Kidney capillary endothelial cell (primary cell): ENCODE results near the gene CLCF1.

Experiments
- DNase-seq: peaks from one replicate; pipeline ENCODE4 v3.0.0-alpha.2; 2018; ENCODE audit warnings: low spot score

Gene CLCF1

DNA sequence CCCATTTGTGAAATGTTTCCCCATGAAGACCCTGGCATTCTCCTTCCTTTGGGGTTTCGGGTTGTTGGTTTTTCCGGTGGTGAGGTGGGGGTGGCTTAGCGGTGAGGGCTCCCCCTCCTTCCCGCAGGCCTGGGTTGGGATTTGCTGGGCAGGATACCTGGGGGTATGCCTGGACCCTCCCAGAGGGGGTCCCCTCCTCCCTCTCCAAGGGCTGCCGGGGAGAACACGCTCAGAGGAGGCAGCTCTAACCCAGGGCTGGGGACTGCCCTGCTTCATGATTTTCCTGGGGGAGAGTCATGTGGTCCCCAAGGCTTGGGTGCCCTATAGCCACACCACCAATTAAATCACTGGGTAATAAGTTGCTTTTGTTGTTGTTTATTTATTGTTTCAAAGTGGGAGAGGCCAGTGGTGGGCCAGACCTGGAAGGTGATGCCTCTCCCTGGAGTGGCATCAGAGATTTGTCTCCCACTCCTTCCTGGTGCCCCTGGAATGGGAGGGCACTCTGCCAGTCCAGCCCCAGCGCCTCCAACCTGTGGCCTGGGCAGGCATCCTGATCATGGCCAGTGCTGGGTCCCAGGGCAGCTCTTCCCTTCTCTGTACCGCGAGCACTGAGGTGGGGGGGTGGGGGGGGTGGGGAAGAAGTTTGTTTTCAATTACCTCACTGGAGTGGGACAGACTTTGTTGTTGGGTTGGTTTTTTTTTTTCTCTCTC lies 1.3 kb upstream of the CLCF1 start:
- DNase-seq, result no peak

DNA sequence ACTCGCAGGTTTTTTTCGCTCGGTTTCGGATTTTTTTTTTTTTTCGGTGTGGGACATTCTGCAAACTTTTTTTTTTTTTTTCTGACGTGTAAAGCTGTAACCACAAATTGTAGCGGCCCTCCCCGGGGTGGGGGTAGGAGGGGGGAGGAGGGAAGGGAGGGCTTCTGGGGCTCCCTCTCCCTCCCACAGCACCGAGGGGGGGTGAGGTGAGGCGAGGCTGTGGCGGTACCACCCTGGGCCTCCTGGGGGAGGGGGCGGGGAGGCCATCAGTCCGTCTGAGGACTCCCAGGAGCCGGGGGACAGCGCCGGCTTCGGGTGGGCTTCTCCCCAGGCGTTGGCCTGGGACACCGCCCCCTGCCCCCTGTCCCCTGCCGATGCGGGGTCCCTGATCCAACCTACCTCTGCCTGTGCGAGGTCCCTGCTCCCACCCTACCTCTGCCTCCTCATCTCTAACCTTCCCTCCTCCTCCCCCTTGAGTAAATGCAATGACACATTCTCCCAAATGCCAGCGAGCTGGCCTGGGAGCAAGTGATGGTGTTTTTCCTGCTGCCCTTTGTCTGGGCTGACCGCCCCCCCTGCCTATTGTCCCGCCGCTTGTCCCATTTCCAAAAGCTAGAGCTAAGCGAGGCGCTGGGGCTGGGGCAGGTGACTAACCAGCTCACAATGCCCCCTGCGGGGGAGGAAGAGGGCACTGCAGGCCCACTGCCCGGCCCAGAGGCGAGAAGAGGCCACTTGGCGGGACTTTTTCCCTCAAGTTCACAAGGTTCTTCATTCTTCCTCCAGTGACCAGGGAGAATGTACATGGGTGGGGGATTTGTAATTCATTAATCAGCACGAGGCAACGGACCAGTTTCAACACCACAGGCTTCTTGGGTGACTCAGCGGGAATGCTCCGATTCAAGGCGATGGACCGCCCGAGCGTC lies 511 bp upstream of the CLCF1 start:
- peak; percentile 85 for DNase-seq

DNA sequence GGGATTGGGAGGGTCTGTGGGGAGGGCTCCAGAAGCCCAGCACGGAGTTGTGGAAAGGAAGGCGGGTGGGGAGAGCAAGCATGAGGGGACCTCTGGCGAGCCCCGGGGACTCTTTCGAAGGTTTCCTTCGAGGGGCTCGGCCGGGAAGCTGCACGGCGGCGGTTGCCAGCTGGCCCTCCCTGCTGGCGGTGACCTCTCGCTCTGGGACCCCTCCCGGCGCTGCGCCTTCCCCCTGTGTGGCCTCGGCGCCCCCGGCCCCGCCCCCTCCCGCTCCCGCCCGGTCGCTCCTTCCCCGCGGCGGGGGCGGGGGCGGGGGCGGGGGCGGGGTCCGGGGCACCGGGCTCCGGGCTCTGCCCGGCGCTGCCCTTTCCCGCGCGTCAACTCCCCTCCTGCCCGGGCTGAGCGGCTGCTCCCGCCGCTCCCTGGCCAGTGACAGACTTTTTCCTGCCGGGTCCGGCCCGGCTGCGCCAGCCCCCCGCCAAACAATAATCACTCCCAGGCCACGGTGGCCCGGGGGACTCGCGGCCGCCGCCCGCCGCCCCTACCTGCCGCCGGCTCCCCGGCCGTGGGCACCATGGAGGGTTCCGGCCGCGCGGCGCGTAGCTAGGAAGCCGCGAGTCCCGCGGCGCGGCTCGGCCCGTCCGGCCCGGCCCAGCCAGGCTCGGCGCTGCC lies 941 bp downstream of the CLCF1 start:
- DNase-seq, result no peak

DNA sequence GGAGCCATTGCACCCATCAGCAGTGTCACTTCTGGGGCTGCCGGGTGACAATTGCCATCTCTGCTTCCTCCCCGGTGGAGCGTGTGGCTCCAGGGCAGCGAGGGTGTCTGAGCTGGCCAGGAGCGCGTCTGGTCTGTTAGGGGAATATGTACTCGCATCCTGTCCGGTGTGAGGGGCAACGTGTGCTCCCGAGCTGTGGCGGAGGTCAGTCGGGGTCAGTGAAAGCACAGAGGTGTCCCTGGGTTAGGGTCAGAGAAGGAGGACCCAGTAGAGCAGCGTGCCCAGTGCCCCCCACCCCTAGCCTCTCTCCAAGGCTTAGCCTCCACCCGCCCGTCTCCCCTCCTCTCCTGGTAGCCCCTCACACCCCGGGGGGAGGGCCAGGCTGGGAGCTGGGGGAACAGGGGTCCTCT lies 1.5 kb downstream of the CLCF1 start:
- no peak for DNase-seq

DNA sequence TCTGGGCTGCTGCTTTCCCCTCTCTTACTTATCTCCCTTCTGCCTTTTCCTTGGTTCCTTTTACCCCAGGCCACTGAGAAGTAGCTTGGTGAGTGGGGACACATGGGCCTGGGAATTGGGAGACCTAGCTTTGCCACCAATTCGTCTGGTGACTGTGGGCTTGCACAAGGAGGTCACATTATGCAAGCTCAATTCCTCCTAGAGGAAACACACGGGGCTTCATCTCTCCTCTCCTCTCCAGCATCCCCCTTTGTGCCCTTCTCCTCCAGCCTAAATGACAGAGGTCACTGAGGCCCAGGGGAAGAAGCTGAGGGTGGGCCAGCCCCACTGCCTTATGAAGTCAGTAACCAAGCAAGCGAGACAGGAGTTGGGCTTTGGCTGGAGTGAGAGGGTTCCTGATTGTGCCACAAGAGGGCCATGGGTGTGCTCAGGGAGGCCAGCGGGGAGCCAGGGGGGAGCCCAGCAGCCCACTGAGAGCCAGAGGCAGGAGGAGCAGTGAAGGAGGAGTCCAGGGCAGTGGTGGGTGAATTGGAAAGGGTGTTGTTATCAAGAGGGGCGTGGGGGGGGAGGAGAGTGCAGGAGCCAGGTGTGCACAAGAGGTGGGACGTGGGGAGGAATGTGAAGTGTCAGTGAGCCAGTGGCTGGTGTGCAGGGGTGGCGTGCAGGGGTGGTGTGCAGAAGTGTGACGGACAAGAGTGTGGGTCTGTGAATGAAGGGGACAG lies 2.0 kb downstream of the CLCF1 start:
- no peak for DNase-seq

DNA sequence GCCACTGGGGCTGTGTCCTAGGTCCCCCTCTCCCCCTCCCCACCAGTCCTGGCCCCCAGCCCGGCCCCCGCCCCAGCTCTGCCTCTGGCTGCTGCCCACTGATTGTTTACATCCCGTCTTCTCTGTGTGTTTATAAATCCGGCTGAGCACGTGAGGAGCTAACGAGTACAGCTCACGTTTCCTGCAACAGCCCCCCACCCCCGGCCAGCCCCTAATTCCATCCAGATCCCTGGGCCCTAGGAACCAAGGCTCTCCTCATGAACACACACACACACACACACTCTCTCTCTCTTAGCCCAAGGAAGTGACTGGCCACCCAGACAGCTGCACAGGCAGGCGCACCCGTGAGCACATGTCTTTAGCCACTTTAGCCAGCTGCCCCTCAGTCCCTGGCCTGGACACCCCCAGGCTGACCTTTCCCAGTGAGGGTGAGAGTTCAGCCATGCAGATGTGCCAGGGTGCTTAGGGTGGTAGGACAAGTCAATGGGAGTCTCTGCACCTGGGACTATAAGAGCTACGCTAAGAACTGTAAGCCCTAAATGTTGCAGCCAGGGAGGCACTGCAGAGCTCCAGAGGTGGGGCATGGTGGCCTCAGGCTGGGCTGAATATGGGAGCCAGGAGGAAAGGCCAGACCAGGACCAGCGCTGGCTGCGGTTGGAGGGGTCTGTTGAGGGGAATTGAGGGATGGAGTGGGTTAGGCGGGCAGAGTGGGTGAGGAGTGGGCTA lies 2.9 kb downstream of the CLCF1 start:
- DNase-seq, result no peak

DNA sequence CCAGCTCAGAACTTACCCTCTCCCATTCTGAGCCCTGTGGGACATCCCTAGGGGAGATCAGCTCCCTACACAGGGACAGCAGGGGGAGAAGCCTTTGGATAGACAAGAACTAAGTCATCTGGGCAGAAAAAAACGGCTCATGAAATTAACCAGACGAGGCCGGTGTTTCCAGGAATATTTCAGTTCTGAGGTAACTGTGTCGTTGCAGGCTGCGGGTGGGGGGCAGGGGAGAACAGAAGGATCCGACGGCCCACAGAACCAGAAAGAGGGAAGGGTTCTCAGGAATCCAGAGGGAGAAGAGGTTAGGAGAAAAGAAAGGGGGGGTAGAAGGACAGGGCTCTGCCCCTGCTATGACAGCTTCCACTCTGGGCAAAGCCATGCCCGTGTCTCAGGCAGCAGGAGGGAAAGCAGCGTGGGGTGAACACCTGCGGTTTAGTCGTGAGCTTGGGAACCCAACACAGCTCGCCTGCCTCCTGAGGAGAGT lies 3.6 kb downstream of the CLCF1 start:
- DNase-seq, result no peak

DNA sequence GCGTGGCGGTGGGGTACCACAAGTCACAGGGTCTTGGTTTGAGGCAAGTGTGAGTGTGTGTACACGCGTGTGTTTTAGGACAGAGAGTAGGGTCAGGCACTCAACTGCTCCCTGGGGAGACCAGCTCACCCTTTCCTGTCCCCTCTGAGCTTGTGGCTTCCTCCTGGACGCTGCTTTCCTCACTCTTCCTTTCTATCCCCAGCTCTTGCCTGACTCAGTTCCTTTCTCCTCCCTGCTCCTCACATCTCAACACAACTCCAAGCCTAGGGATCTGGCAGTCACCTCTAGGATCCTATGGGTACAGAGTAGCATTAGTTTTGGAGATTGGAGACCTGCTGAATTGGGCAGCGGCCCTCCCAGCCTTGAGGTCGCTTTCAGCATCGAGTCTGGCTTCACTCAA lies 4.1 kb downstream of the CLCF1 start:
- DNase-seq, result no peak

DNA sequence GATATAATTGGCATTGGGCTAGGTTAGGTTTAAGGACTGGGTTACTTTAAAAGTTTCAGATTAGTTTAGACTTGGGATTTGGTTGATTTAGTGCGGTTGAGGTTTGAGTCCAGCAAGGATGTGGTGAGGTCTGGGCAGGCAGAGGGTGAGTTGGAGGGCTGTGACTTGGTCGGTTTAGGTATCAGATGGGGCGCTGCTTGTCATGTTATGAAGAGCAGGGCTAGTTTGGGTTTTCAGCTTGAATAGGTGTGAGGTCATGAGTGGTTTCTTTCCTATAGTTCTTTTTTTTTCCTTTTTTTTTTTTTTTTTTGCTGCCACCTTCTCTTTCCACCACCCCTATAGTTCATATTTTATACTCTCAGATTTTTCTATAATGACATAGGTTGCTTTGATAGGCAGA lies 4.8 kb downstream of the CLCF1 start:
- no peak for DNase-seq

DNA sequence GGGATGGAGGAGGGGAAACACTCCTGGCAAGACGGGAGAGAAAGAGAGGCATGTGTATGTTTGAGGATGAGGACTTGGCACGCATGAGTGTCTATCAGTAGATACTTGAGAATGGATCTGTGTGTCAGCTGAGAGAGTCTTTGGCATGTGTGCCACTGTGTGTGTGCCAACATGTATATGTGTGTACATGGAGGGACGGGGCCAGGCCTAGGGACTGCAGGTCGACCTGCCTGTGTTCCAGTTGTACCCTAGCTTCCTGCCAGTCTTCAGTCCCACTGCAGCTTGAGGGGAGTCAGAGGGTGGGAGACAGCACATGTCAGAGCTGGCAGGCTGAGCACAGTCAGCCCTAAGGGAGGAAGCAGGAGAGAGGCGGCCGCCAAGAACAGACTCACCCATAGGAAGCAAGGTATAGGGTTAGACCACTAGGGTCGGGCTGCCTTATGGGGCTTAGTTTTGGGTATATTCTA lies 5.6 kb downstream of the CLCF1 start:
- no peak for DNase-seq

DNA sequence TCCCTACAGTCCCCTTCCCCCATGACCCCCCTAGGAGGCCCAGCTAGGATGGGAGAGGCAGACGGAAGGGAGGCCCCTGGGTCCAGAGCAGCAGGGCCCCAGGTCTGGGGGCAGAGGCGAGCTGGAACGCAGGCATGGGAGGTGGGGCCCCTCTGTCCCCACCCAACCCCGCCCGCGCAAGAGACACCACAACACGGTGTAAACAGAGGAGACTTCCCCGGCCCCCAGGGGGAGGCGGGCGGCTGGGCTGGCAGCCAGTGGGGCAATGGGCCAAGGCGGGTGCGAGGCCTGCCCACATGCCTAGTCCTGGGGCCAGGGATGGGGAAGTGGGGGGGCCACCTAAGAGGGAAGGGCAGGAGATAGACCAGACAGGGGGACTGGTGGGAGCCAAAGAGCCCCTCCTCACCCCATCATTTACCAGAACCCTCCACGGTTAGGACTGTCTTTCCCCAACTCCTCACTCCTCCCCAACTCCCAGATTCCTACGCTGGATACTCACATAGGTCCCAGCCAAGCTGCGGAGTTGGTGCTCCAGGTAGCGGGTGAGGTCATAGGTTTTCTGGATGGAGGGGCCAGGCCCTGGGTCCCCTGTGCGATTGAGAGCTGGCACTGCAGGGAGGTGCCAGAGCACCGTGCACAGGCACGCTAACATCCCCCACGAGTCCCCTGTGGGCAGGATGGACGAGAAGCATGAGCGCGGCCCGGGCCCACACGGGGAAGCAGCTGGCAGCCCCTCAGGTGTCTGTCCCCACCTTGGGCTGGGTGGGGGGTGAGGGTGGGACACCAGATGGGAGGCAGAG lies 6.2 kb downstream of the CLCF1 start:
- no peak for DNase-seq

DNA sequence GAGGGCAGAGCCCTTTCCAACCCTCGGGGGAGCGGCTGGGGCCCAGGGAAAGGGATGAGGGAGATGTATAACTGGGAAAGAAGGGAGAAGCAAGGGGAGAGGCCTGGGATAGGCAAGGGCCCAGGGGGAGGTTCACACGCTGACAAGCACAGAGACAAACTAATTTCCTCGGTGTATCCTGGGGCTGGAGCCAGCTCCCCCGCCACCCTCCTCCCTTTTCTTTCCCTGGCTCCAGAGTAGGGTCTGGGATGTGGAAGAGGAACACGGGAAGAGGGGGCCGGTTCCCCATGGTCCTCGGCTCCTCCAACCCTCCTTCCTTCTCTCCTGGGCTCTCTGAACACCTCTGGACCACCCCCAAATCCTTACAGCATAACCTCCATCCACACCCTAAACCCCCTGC lies 6.9 kb downstream of the CLCF1 start:
- DNase-seq, result no peak

DNA sequence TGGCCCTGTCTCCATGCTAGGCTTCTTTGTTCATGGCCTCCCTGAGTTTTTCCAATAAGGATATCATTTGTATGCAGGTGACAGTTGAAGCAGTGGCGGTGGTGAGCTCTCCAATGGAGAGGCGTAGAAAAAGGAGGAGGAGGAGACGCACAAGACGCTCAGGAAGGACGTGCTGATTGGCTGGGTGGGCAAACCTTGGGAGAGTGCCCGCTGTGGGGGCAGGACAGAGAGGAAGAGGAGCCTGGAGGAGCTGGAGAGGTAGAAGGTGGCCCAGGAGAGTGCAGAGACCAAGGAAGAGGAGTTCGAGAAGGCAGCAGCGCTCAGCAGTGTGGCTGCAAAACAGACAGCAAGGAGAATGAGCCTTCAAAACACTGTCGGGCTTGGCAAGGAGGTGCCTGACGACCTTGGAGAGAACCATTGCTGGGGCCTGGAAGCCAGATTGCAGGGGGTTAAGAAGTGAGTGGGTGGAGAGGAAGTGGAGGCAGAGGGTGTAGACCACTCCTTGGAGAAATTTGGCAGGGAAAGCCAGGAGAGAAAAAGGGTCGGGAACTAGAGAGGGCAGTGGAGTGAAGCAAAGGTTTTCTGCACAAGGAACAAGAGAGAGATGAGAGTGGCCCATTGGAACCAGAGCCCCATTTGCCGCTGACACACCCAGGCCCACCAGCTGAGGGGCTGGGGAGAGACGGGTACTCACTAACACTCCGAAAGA lies 7.5 kb downstream of the CLCF1 start:
- no peak for DNase-seq

DNA sequence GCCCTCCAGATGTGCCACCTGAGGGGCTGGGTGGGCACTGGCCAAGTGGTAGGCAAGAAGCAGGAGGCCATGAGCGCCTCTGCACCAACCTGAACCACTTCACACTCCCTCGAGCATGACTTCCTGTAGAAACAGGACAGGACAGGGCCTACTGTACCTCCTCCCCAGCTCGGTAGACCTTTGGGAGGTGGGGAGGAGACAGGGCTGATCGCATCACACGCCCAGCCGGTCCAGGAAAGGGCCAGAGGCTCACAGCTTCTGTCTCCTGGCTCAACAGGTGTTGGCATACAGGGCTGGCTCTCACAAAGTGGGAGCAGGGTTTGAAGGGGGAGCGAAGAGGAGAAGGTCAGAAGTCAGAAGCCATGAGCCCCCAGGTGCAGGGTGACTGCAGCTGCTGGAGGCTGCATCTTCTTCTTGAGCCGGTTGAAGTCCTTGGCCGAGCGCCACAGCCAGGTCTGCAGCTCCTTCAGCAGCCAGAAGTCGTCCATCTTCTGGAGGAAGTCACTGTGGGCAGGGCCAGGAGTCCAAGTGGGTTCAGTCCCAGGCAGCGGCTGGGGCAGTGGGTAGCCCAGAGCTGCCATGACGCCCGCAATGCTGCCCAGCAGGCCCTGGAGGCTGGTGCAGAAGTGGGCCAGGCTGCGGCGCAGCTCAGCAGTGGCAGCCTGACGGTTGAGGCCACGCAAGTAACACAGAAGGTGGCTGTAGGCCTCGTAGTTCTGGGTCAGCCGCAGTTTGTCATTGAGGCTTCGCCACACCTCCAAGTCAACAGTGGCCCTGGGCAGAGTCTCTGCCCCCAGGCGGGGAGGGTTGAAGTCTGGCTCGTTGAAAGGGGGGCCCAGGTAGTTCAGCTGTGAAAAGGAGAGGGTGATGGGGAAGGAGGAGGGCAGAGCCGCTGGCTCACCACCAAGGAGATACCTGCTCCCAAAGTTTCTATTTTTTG lies 8.3 kb downstream of the CLCF1 start:
- DNase-seq, result no peak

DNA sequence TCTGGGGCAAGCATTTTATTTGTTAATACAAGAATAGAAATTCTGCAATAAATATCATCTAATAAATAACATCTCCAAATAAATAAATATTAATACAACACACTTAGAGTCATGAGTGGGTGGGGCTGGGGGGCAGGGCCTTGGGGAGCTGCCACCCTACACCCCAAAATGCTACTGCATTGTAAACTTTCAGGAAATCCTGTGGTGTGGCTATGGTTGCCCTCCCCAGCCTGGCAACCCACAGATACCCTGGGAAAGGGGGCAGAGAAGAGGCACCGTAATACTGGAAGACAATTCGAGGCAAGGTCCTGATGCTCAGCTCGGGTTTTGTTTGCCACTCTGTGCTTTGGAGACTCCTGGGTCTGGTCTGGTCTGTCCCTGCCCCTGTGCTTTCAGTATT lies 9.2 kb downstream of the CLCF1 start:
- no peak for DNase-seq

DNA sequence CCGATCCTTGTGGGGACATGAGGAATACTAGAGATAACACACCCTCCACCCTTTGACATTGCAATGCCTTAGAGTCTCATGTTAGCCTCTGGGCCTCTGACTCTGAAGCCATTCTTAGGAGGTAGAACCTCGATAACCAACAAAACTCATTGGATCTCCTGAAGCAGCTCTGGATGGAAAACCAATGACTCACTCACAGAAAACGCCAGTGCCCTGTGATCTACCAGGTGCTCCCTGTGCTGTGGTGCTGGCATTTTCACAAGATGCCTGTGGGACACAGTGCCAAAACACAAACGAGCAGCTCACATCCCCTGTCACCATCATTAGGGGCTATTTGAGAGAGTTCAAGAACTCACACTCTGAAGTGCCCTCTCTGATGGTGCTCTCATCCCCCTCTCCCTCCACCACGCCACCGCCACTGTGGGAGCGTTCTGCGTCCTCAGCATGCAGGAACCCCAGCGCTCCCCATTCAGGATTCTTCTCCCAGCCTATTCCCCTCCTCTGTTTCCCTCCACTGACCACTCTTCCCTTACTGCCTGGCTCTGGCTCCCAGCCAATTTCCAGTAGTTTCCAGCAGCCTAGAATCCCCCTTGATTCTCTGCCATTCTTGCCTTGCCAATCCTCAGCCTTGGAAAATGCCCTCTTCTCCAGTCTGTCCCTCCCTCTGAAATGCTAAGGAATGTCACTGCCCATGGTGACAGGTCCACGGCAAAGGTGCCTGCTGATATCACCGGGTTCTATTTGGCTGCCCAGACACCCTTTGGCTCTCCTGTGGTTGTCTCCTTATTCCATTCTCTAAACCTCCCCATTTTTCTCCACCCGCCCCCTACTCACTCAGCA lies 15.3 kb downstream of the CLCF1 start:
- DNase-seq, result no peak

DNA sequence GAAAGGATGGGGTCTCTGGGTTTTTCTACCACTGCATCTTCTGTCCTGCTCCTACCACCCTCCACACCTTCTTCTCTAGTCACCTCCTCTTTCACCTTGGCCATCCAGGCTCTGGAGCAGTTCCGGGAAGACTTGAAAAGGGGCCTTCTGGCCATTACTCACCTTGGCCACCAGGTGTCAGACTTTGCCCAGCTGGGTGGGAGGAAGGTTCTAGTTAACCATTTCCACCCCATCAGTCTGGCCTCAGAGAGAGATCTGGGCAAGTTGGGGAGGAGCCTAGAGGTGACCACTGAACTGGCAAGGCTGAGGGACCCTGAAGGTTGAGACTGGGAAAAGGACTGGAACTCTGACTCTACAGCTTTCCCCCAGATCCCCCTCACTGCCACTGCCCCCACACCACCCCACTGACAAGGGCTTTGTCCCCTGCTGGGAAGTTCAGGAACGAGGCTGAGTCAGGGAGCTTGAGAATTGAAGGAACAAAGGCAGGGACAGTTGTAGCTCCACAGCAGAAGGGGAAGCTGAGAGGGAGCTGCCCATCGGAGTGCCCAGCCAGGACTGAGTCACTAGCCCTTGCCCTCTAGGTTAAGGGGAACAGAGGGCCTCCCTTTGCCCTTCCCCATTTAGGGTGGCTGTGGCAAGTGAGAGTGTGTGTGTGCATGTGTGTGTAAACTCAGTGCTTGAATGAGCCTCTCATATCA lies 16.4 kb downstream of the CLCF1 start:
- DNase-seq, result peak; percentile 89
